HepG2 (cell line): ENCODE measurements around the gene CRAT. TPM values are rescaled to one million over a fixed set of nuclear protein-coding genes. Genes with fewer than 3 reads are reported as not detected.

Experiments used
- ATAC-seq: fragments of 200-7000 bp; cut with Tn5 transposase; 3 replicates; pipeline ENCODE4 v1.9.1; 2020; ENCODE audit warnings: mild to moderate bottlenecking, moderate library complexity
- BruUV-seq: library from RNA; stranded (reverse); fragments of 400-500 nt; replicated peaks from 2 replicates; lab custom pipeline; 2021; lab: Mats Ljungman, UMichigan
- CTCF ChIA-PET: fragments of 300-600 bp; formaldehyde crosslinking; extraction: SDS; loops from one replicate; lab custom pipeline; 2021; ENCODE audit warnings: low total read pairs, inconsistent platforms, low intra/inter-chr PET ratio; lab: Yijun Ruan, JAX
- POLR2A ChIA-PET: fragments of 350-600 bp; sonication (Branson Sonifier 250); formaldehyde crosslinking; loops from one replicate; lab custom pipeline; 2020; ENCODE audit warnings: antibody characterized with exemption, inconsistent platforms; lab: Yijun Ruan, JAX
- DNase-seq: peaks from one replicate; pipeline ENCODE4 v3.0.0-alpha.2; 2015; ENCODE audit warnings: low spot score
- FAIRE-seq: peaks from 3 replicates; lab custom pipeline; 2011; peaks lifted over from hg19 to GRCh38; lab: Jason Lieb, UNC
- H2AFZ ChIP-seq: one replicate; pipeline ENCODE4 v1.6.1; 2011; ENCODE audit warnings: low read length, inconsistent platforms
- H3K27ac ChIP-seq: fragments of 300-600 bp; 3 replicates; pipeline ENCODE4 v1.8.0; 2011; ENCODE audit warnings: mixed run types, mild to moderate bottlenecking, mixed read lengths, low read length, inconsistent platforms; ENCODE audit not compliant: insufficient read depth; ENCODE audit errors: extremely low read length
- H3K27me3 ChIP-seq, 2 experiments: fragments of 200-600 bp in 1 of 2; 2 replicates in 1 of 2; 3 replicates in 1 of 2; pipeline versions ENCODE4 v1.6.0 to v1.8.0; 2011; ENCODE audit warnings: low read length in 2 of 2, mild to moderate bottlenecking in 2 of 2, moderate library complexity in 2 of 2, inconsistent platforms in 1 of 2; ENCODE audit not compliant: insufficient read depth in 2 of 2, control insufficient read depth in 1 of 2
- H3K36me3 ChIP-seq, 2 experiments: fragments of 200-600 bp in 1 of 2; replicated peaks in 1 of 2; 2 replicates in 1 of 2; 3 replicates in 1 of 2; pipeline versions ENCODE4 v1.5.1 to v1.8.0; 2011; ENCODE audit warnings: low read length in 2 of 2, inconsistent platforms in 1 of 2; ENCODE audit not compliant: insufficient read depth in 2 of 2, control insufficient read depth in 1 of 2
- H3K4me1 ChIP-seq: 2 replicates; pipeline ENCODE4 v1.5.1; 2012; ENCODE audit warnings: low read length, inconsistent platforms; ENCODE audit not compliant: insufficient read depth
- H3K4me2 ChIP-seq: 2 replicates; pipeline ENCODE4 v1.6.0; 2011; ENCODE audit warnings: low read depth, low read length, inconsistent platforms
- H3K4me3 ChIP-seq, 3 experiments: fragments of 200-600 bp in 1 of 3; sonication (generic), shearing (Covaris generic) in 1 of 3; replicated peaks in 1 of 3; 2 replicates each; pipeline ENCODE4 v1.5.1; 2011 to 2016; ENCODE audit warnings: low read length in 3 of 3, inconsistent platforms in 2 of 3, low read depth in 2 of 3, mild to moderate bottlenecking in 2 of 3, control low read depth in 1 of 3, mixed read lengths in 1 of 3; ENCODE audit not compliant: insufficient read depth in 1 of 3
- H3K79me2 ChIP-seq: one replicate; pipeline ENCODE4 v1.6.1; 2011; ENCODE audit warnings: low read length, inconsistent platforms; ENCODE audit not compliant: insufficient read depth
- H3K9ac ChIP-seq: 2 replicates; pipeline ENCODE4 v1.6.0; 2011; ENCODE audit warnings: mild to moderate bottlenecking, low read depth, low read length, inconsistent platforms; ENCODE audit not compliant: insufficient read depth
- H3K9me3 ChIP-seq: 2 replicates; pipeline ENCODE4 v1.5.1; 2012; ENCODE audit warnings: mild to moderate bottlenecking, low read length
- H4K20me1 ChIP-seq: 2 replicates; pipeline ENCODE4 v1.6.0; 2011; ENCODE audit warnings: inconsistent platforms, mild to moderate bottlenecking, low read length, moderate library complexity; ENCODE audit not compliant: insufficient read depth
- GPN1 ChIP-seq: sonication (generic); formaldehyde crosslinking; IDR thresholded peaks from 2 replicates; pipeline ENCODE4 v1.5.1; 2020; ENCODE audit warnings: missing genetic modification reagents, borderline replicate concordance
- JUNB ChIP-seq: sonication (generic); formaldehyde crosslinking; IDR thresholded peaks from 2 replicates; pipeline ENCODE4 v1.8.0; 2022; ENCODE audit warnings: missing genetic modification reagents, mild to moderate bottlenecking, borderline replicate concordance
- KMT2B ChIP-seq: IDR thresholded peaks from 2 replicates; pipeline ENCODE4 v1.6.1; 2016; ENCODE audit warnings: missing genetic modification reagents, missing compliant biosample characterization
- PAX8 ChIP-seq: sonication (generic); formaldehyde crosslinking; IDR thresholded peaks from 2 replicates; pipeline ENCODE4 v1.8.0; 2022; ENCODE audit warnings: mild to moderate bottlenecking, missing genetic modification reagents, borderline replicate concordance
- PRDM10 ChIP-seq: sonication (generic); formaldehyde crosslinking; IDR thresholded peaks from 2 replicates; pipeline ENCODE4 v1.4.0; 2020; ENCODE audit warnings: low read depth, missing genetic modification reagents
- ZNF562 ChIP-seq: sonication (generic); formaldehyde crosslinking; IDR thresholded peaks from 2 replicates; pipeline ENCODE4 v1.8.0; 2022; ENCODE audit warnings: missing genetic modification reagents, borderline replicate concordance
- ZNF574 ChIP-seq: sonication (generic); formaldehyde crosslinking; IDR thresholded peaks from 2 replicates; pipeline ENCODE4 v1.4.0; 2020; ENCODE audit warnings: missing genetic modification reagents
- WGBS: methylation state at CpG from one replicate; pipeline ENCODE4 v1.1.6; 2017; ENCODE audit warnings: low lambda C conversion rate; 5-methylcytosine and 5-hydroxymethylcytosine counted together
- in situ Hi-C: cut with HindIII; loops from 2 replicates; pipeline ENCODE4 v1.10.0; 2017; ENCODE audit warnings: low pct_unique_long_range_greater_than_20kb; ENCODE audit not compliant: extremely low pct_ligation_motif_present
- intact Hi-C: fragments of 100-400 bp; cut with micrococcal nuclease; formaldehyde crosslinking; loops from one replicate; pipeline ENCODE4 v1.10.0; 2022; ENCODE audit not compliant: unreplicated experiment
- polyA plus RNA-seq, 8 experiments: library from polyadenylated mRNA; depleted of rRNA in 3 of 8; stranded (reverse) in 7 of 8; unstranded in 1 of 8; fragments of >200 nt; fragmentation: Illumina TruSeq in 4 of 8; extraction: Trizol in 4 of 8; gene quantifications; 2 replicates each; pipeline versions ENCODE4 v1.2.1 to v1.2.3, GENCODE V29; 2011 to 2016; ENCODE audit warnings: low read depth in 4 of 8, missing spikeins in 1 of 8, mixed read lengths in 1 of 8; ENCODE audit not compliant: insufficient read depth in 1 of 8
- total RNA-seq, 5 experiments: library from RNA; depleted of rRNA; stranded (reverse); fragments of >200 nt; fragmentation: Illumina TruSeq; extraction: Trizol; gene quantifications; 2 replicates each; pipeline ENCODE4 v1.2.3, GENCODE V29; 2016; ENCODE audit warnings: low read depth in 1 of 5

Gene CRAT
- total and polyA plus RNA-seq, 2 of the 13 experiments (the other 11 are each of a cell fraction or from before 2014, with no cell fraction given): 26.1 to 26.6 TPM

GRCh38 chr9:129136446-129137035, 25.9 kb upstream of the CRAT start:
- Histone ChIP-seq H3K27ac (no peak overlapping the region), H3K9me3 (no peaks in the 10 kb centered on the region), H3K36me3 (peaks cover 16 to 62% of the 10 kb centered on the region in 2 experiments), H3K27me3 (no peaks in the 10 kb centered on the region), H3K4me2 (no peak overlapping the region), H2AFZ (no peak overlapping the region), H3K79me2 (peaks cover 2% of the 10 kb centered on the region), H3K4me1 (peaks cover 22% of the 10 kb centered on the region), H3K4me3 (no peak overlapping the region), H3K9ac (no peak overlapping the region), H4K20me1 (no peaks in the 10 kb centered on the region)
- WGBS: 96% methylated on average over 13 of the region's 16 CpGs
- FAIRE-seq (no peak), DNase-seq (no peak), ATAC-seq (no peak)
- no peak for TF ChIP-seq GPN1 (CRISPR knock-in tag)
- TF ChIP-seq KMT2B (CRISPR knock-in tag): no peak
- no peak for TF ChIP-seq PRDM10 (CRISPR knock-in tag)
- TF ChIP-seq ZNF562 (CRISPR knock-in tag): no peak
- TF ChIP-seq PAX8 (CRISPR knock-in tag): no peak
- no peak for TF ChIP-seq ZNF574 (CRISPR knock-in tag)
- TF ChIP-seq JUNB (CRISPR knock-in tag): no peak
- no TSS peak for BruUV-seq
- POLR2A ChIA-PET: no interaction called here
- intact Hi-C loops (no loop called here), in situ Hi-C loops (no loop called here)
- CTCF ChIA-PET: no interaction called here
